Esophagus (tissue), 2 donors: Measurements from ENCODE around the gene SULT1A1. TPM values are rescaled to one million over a fixed set of nuclear protein-coding genes. Genes with fewer than 3 reads are reported as not detected.
"Not testable (repeated sequence)": the region's sequence is repeated elsewhere in the genome, so short reads cannot be mapped to it uniquely, and the experiment has no call there.

Source experiments
- H3K27ac ChIP-seq, 2 donors: one replicate each; pipeline ENCODE4 v1.5.1; 2013; ENCODE audit warnings: low read depth in 2 of 2, mild to moderate bottlenecking in 2 of 2, inconsistent platforms in 1 of 2, low read length in 1 of 2, moderate library complexity in 1 of 2
- H3K27me3 ChIP-seq, 2 donors: one replicate each; pipeline ENCODE4 v1.6.1; 2013; ENCODE audit warnings: low read length in 2 of 2, control low read depth in 1 of 2, mild to moderate bottlenecking in 1 of 2; ENCODE audit not compliant: insufficient read depth in 2 of 2, control insufficient read depth in 1 of 2
- H3K36me3 ChIP-seq, 2 donors: one replicate each; pipeline ENCODE4 v1.6.1; 2013; ENCODE audit warnings: low read length in 1 of 2; ENCODE audit not compliant: control insufficient read depth in 2 of 2, insufficient read depth in 2 of 2
- H3K4me1 ChIP-seq, 2 donors: one replicate each; pipeline ENCODE4 v1.6.1; 2013; ENCODE audit warnings: low read length in 1 of 2; ENCODE audit not compliant: control insufficient read depth in 2 of 2, insufficient read depth in 2 of 2
- H3K4me3 ChIP-seq, 2 donors: one replicate each; pipeline ENCODE4 v1.5.1; 2013; ENCODE audit warnings: low read length in 2 of 2, mild to moderate bottlenecking in 2 of 2, low read depth in 1 of 2, moderate library complexity in 1 of 2
- H3K9me3 ChIP-seq, 2 donors: one replicate each; pipeline ENCODE4 v1.6.1; 2013; ENCODE audit warnings: mild to moderate bottlenecking in 2 of 2, low read depth in 1 of 2, low read length in 1 of 2, moderate library complexity in 1 of 2; ENCODE audit not compliant: control insufficient read depth in 2 of 2, insufficient read depth in 1 of 2
- WGBS, 2 donors: extraction: QIAGEN DNeasy Blood & Tissue Kit; methylation state at CpG; one replicate each; pipeline ENCODE4 v1.1.7; 2013; 5-methylcytosine and 5-hydroxymethylcytosine counted together
- polyA plus RNA-seq, 2 donors: library from polyadenylated mRNA; stranded (reverse); fragments of 200-250 nt; gene quantifications; one replicate each; pipeline ENCODE4 v1.2.3, GENCODE V29; 2013
- donor health status: healthy with polysubstance abuse.
- donor health status: Bipolar disorder and iron deficiency.

The SULT1A1 gene
- polyA plus RNA-seq, 2 donors: 5.6 to 7.9 TPM

GRCh38 chr16:28601589-28601988, 8.3 kb downstream of the SULT1A1 start:
- H3K4me1 ChIP-seq, H3K36me3 ChIP-seq, H3K9me3 ChIP-seq, H3K4me3 ChIP-seq, H3K27me3 ChIP-seq, H3K27ac ChIP-seq: not testable (repeated sequence)
- WGBS, 2 donors: 88 to 90% methylated on average over 11 to 12 of the region's 13 CpGs

- H3K9me3 ChIP-seq, H3K4me3 ChIP-seq, H3K36me3 ChIP-seq, H3K27me3 ChIP-seq, H3K4me1 ChIP-seq, H3K27ac ChIP-seq: not testable (repeated sequence)
- 28 to 50% methylated on average over 6 to 11 of the region's 20 CpGs for WGBS, 2 donors
Measured at GRCh38 chr16:28600965-28601364, 8.9 kb downstream of the SULT1A1 start.

- not testable (repeated sequence) for H3K4me1 ChIP-seq, H3K36me3 ChIP-seq, H3K27ac ChIP-seq, H3K27me3 ChIP-seq, H3K9me3 ChIP-seq, H3K4me3 ChIP-seq
- no CpG with 5 or more reads among the region's 17 CpGs for WGBS, 2 donors
Measured at GRCh38 chr16:28599377-28600285, 10.2 kb downstream of the SULT1A1 start.

- Histone ChIP-seq H3K36me3 (no peaks in the 10 kb centered on the region), H3K27me3 (no peaks in the 10 kb centered on the region), H3K4me1 (peaks cover 0 to 2% of the 10 kb centered on the region in 2 donors), H3K27ac (no peak overlapping the region), H3K4me3 (no peak overlapping the region), H3K9me3 (no peaks in the 10 kb centered on the region)
- 64 to 74% methylated on average over 9 of the region's 9 CpGs for WGBS, 2 donors
Measured at GRCh38 chr16:28597692-28598261, 12.1 kb downstream of the SULT1A1 start.

- no peak within 1 kb of the TSS for H3K4me3 ChIP-seq
- H3K27me3 ChIP-seq: no peaks in the 10 kb centered on the region
- WGBS, 2 donors: 27 to 28% methylated on average over 11 of the region's 11 CpGs
- H3K4me1 ChIP-seq: peaks cover 0 to 2% of the 10 kb centered on the region in 2 donors
- H3K36me3 ChIP-seq: peaks cover 0 to 1% of the 10 kb centered on the region in 2 donors
- H3K27ac ChIP-seq: no peak within 1 kb of the TSS
- H3K9me3 ChIP-seq: no peaks in the 10 kb centered on the region
Measured at GRCh38 chr16:28596840-28597691, 12.8 kb downstream of the SULT1A1 start, which contains the start of gene SULT1A2. Gene SULT1A2, minus strand, starts transcription at chr16:28597050. Its CDS starts 1,120 bp downstream, at chr16:28595930.

GRCh38 chr16:28596115-28596630, 13.7 kb downstream of the SULT1A1 start:
- Histone ChIP-seq H3K4me1 (peaks cover 0 to 2% of the 10 kb centered on the region in 2 donors), H3K9me3 (no peaks in the 10 kb centered on the region), H3K27me3 (no peaks in the 10 kb centered on the region), H3K36me3 (peaks cover 4 to 5% of the 10 kb centered on the region in 2 donors), H3K4me3 (no peak overlapping the region), H3K27ac (no peak overlapping the region)
- 74 to 79% methylated on average over 8 of the region's 8 CpGs for WGBS, 2 donors

GRCh38 chr16:28595451-28595850, 14.4 kb downstream of the SULT1A1 start:
- H3K9me3 ChIP-seq, H3K27me3 ChIP-seq, H3K27ac ChIP-seq, H3K4me3 ChIP-seq, H3K4me1 ChIP-seq: not testable (repeated sequence)
- peaks cover 5 to 12% of the 10 kb centered on the region in 2 donors for H3K36me3 ChIP-seq
- 88 to 97% methylated on average over 4 to 6 of the region's 6 CpGs for WGBS, 2 donors

GRCh38 chr16:28592979-28593553, 16.8 kb downstream of the SULT1A1 start:
- Histone ChIP-seq H3K4me3 (no peak overlapping the region), H3K4me1 (peaks cover 0 to 2% of the 10 kb centered on the region in 2 donors), H3K27me3 (no peaks in the 10 kb centered on the region), H3K27ac (no peak overlapping the region), H3K36me3 (peaks cover 11 to 26% of the 10 kb centered on the region in 2 donors), H3K9me3 (no peaks in the 10 kb centered on the region)
- 91 to 93% methylated on average over 12 to 13 of the region's 13 CpGs for WGBS, 2 donors

- Histone ChIP-seq H3K4me3 (no peak overlapping the region), H3K9me3 (no peaks in the 10 kb centered on the region), H3K4me1 (peaks cover 0 to 2% of the 10 kb centered on the region in 2 donors), H3K27ac (no peak overlapping the region), H3K36me3 (peaks cover 11 to 26% of the 10 kb centered on the region in 2 donors), H3K27me3 (no peaks in the 10 kb centered on the region)
- WGBS, 2 donors: 92% methylated on average over 5 of the region's 5 CpGs
Measured at GRCh38 chr16:28592511-28592910, 17.3 kb downstream of the SULT1A1 start.
